ENCODE data around the gene CACNG4.

GRCh38 chr17:66978514-66979061 is 14.1 kb downstream of the CACNG4 start:
- TF ChIP-seq POLR2A (IDR thresholded peaks at IDR 0.05; ENCODE audit: low read depth) = no peak
- no peak for TF ChIP-seq POLR2AphosphoS5 (IDR thresholded peaks at IDR 0.05)
- no peak for TF ChIP-seq EP300 (IDR thresholded peaks at IDR 0.05)
- TF ChIP-seq CTCF (IDR thresholded peaks at IDR 0.05) = no peak

Data from esophagus muscularis mucosa (tissue), 4 donors.